Stimulated activated memory B cell treated with anti-CD40 and anti-IgM and Interleukin-4, amounts not matched to agents 10 μg/mL and 1 μg/mL and 100 μg/mL, for 72 hours (primary cell): ENCODE results near the gene U2AF2.

Source experiments
- ATAC-seq: fragments of 150-1000 bp; cut with Tn5 transposase; 2 replicates; pipeline ENCODE4 v1.10.0; 2021
- H3K27ac Mint-ChIP-seq: one replicate; pipeline ENCODE4 v1.8.0; 2022; ENCODE audit warnings: mild to moderate bottlenecking, mixed read lengths
- H3K27me3 Mint-ChIP-seq: one replicate; pipeline ENCODE4 v1.8.0; 2022; ENCODE audit warnings: mixed read lengths
- H3K36me3 Mint-ChIP-seq: one replicate; pipeline ENCODE4 v1.8.0; 2022; ENCODE audit warnings: mixed read lengths
- H3K4me1 Mint-ChIP-seq: one replicate; pipeline ENCODE4 v1.8.0; 2022; ENCODE audit warnings: mixed read lengths
- H3K4me3 Mint-ChIP-seq: one replicate; pipeline ENCODE4 v1.8.0; 2022; ENCODE audit warnings: mild to moderate bottlenecking, moderate library complexity, mixed read lengths
- H3K9me3 Mint-ChIP-seq: one replicate; pipeline ENCODE4 v1.8.0; 2022; ENCODE audit warnings: mixed read lengths

U2AF2 gene

GRCh38 chr19:55635856-55636440, 18.9 kb upstream of the U2AF2 start:
- peak overlapping the region; percentile 100 for H3K27ac Mint-ChIP-seq

GRCh38 chr19:55636723-55637122, 18.1 kb upstream of the U2AF2 start:
- Mint-ChIP-seq H3K4me1 (peaks cover 60% of the 10 kb centered on the region), H3K27me3 (no peaks in the 10 kb centered on the region), H3K27ac (peak overlapping the region; percentile 100), H3K36me3 (peaks cover 38% of the 10 kb centered on the region), H3K4me3 (peak overlapping the region; percentile 99), H3K9me3 (no peaks in the 10 kb centered on the region)
- no peak for ATAC-seq

More at GRCh38 chr19:55635856-55636440, 18.9 kb upstream of the U2AF2 start:
- ATAC-seq: no peak
- peaks cover 59% of the 10 kb centered on the region for H3K4me1 Mint-ChIP-seq
- H3K9me3 Mint-ChIP-seq: no peaks in the 10 kb centered on the region
- peak overlapping the region; percentile 99 for H3K4me3 Mint-ChIP-seq
- H3K36me3 Mint-ChIP-seq: peaks cover 38% of the 10 kb centered on the region
- no peaks in the 10 kb centered on the region for H3K27me3 Mint-ChIP-seq

- no peaks in the 10 kb centered on the region for H3K9me3 Mint-ChIP-seq
- peaks cover 58% of the 10 kb centered on the region for H3K4me1 Mint-ChIP-seq
- H3K27ac Mint-ChIP-seq: peak overlapping the region; percentile 100
- peaks cover 38% of the 10 kb centered on the region for H3K36me3 Mint-ChIP-seq
- H3K27me3 Mint-ChIP-seq: no peaks in the 10 kb centered on the region
- peak overlapping the region; percentile 3 for H3K4me3 Mint-ChIP-seq
- ATAC-seq: no peak
Measured at GRCh38 chr19:55637534-55637933, 17.3 kb upstream of the U2AF2 start.

DNA sequence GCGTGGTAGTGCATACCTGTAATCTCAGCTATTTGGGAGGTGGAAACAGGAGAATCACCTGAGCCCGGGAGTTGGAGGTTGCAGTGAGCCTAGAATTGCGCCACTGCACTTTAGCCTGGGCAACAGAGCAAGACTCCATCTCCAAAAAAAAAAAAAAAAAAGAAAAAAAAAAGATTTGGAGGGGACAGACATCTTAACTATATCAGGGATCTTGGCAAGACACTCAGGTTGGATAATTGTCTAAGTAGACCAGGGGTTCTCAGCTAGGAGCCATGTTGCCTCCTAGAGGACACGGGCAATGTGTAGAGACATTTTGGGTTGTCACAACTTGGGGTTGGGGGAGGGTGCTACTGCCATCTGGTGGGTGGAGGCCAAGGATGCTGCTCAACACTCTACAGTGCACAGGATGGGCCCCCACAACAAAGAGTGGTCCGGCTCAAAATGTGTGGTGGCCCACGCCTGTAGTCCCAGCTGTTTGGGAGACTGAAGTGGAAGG, 15.9 kb upstream of the U2AF2 start:
- H3K4me1 Mint-ChIP-seq: peaks cover 66% of the 10 kb centered on the region
- peaks cover 44% of the 10 kb centered on the region for H3K36me3 Mint-ChIP-seq
- no peaks in the 10 kb centered on the region for H3K27me3 Mint-ChIP-seq
- H3K27ac Mint-ChIP-seq: no peak overlapping the region
- no peak for ATAC-seq
- H3K9me3 Mint-ChIP-seq: no peaks in the 10 kb centered on the region
- H3K4me3 Mint-ChIP-seq: no peak overlapping the region

- peaks cover 73% of the 10 kb centered on the region for H3K4me1 Mint-ChIP-seq
- H3K36me3 Mint-ChIP-seq: peaks cover 45% of the 10 kb centered on the region
- H3K4me3 Mint-ChIP-seq: peak overlapping the region; percentile 72
- no peaks in the 10 kb centered on the region for H3K27me3 Mint-ChIP-seq
- no peaks in the 10 kb centered on the region for H3K9me3 Mint-ChIP-seq
- peak; percentile 6 for ATAC-seq
- H3K27ac Mint-ChIP-seq: peak overlapping the region; percentile 98
Measured at GRCh38 chr19:55640043-55640576, 14.7 kb upstream of the U2AF2 start.

DNA sequence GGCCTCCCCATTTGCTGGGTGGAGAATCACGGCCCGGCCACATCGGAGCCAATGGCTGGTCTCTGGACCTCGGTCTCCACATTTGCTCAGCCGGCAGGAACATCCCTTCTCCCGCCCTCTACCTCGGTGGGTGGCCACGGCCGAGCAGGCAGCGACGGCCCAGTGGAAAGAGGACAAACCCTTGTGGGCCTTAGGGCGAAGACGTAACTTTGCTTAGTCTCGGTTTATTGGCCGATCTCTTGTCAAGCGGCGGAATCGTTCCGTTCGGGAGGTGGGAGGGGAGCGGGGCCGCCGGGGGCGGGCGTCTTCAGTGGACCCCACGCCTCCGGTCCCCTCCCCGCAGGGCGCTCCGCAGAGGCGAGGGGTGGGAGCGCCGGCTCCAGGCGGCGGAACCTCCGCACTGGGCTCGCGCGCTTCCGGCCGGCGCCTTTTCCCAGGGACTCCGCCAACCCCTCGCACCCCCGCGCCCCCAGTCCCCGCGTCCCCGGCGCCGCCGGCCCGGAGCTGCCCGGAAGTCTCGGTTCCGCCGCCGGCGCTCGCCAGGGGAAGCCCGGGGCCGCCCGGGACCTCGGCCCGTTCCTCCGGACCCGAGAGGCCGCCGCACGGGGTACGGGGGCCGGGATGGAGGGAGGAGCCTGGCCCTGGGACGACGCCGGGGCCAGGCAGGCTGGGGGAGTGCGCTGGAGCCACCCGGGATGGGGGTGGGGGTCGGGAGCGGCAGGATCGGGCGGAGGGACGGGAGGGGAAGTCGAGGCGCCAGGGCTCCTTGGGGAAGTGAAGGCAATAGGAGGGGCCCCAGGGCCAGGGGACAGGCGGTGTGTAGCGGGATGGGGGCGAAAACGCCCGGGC, 14.0 kb upstream of the U2AF2 start, which contains the start of gene ZNF580:
ZNF580 (plus strand) TSS at position 426 of the 849 bp plus-strand sequence. CDS start 1,507 bp downstream, outside the sequence.
- Mint-ChIP-seq H3K9me3 (no peaks in the 10 kb centered on the region), H3K4me3 (peak within 1 kb of the TSS; percentile 88), H3K27ac (peak within 1 kb of the TSS; percentile 98), H3K27me3 (no peaks in the 10 kb centered on the region), H3K36me3 (peaks cover 44% of the 10 kb centered on the region), H3K4me1 (peaks cover 72% of the 10 kb centered on the region)
- ATAC-seq: peak; percentile 37

DNA sequence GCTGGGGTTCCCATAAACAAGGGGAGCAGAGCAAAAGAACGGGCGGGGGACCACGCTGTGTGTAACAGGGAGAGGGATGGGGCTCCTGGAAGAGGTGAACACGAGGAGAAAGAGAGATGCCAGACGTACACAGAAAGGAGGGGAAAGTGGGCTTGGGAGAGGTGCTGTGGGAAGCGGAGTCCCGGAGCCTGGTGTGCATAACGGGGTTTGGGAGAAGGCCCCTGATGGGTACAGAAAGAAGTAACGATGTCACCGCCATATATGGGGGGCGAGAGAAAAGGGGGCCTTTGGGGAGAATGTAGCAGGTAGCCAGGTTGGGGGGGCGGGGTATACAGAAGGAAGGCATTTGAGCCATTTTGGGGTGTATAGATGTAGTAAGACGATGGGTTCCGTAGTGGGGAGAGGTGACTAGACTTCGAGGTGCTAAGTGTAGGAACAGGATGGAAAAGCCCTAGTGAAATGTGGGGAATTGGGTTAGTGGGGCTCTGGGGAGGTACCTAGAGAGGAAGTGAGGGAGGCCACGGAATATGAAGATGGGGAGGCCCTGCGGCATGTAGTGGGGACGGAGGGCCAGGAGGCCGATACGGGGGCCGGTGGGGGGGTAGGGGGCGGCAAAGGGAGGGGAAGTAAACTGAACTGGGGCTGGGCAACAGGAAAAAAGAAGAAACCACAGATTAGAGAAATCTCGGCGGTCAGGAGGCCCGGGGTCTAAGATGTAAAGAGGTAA, 13.2 kb upstream of the U2AF2 start:
- no peak for ATAC-seq

DNA sequence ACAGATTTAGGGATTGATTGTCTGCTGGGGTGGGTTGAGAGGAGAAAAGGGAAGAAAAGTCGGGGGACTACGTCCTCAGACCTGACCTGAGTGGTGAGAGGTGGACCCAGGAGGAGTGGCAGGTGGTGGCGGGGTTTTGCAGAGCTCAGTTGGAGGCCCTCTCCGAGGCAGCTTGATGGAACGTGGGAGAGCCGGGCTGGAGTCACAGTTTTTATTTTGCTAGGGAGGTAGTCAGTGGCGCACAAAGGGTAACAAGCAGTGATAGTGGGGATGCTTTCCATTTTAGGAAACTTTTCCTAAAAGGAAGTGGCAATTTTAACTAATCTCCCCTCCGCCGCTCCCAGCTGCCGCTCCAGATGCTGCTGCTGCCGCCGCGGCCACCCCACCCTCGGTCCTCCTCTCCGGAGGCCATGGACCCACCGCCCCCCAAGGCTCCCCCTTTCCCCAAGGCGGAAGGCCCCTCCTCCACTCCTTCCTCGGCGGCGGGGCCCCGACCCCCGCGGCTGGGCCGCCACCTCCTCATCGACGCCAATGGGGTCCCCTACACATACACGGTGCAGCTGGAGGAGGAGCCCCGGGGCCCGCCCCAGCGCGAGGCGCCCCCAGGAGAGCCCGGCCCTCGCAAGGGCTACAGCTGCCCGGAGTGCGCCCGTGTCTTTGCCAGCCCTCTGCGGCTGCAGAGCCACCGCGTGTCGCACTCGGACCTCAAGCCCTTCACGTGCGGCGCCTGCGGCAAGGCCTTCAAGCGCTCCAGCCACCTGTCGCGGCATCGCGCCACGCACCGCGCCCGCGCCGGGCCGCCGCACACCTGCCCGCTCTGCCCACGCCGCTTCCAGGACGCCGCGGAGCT, 12.5 kb upstream of the U2AF2 start:
- peak; percentile 37 for ATAC-seq

More for the DNA sequence above, 13.2 kb upstream of the U2AF2 start:
- Mint-ChIP-seq H3K36me3 (peaks cover 41% of the 10 kb centered on the region), H3K27me3 (no peaks in the 10 kb centered on the region), H3K4me3 (peak overlapping the region; percentile 88), H3K27ac (peak overlapping the region; percentile 98), H3K9me3 (no peaks in the 10 kb centered on the region), H3K4me1 (peaks cover 64% of the 10 kb centered on the region)

GRCh38 chr19:55643003-55643886, 11.6 kb upstream of the U2AF2 start, which contains the start of gene ZNF581:
Gene ZNF581, plus strand, starts transcription at chr19:55643649. Its CDS starts 923 bp downstream, at chr19:55644572.
- H3K4me1 Mint-ChIP-seq: peaks cover 58% of the 10 kb centered on the region
- ATAC-seq: peak; percentile 65
- H3K27me3 Mint-ChIP-seq: no peaks in the 10 kb centered on the region
- no peaks in the 10 kb centered on the region for H3K9me3 Mint-ChIP-seq
- peak within 1 kb of the TSS; percentile 88 for H3K4me3 Mint-ChIP-seq
- peaks cover 37% of the 10 kb centered on the region for H3K36me3 Mint-ChIP-seq
- peak within 1 kb of the TSS; percentile 98 for H3K27ac Mint-ChIP-seq

More for the DNA sequence above, 12.5 kb upstream of the U2AF2 start:
- H3K36me3 Mint-ChIP-seq: peaks cover 44% of the 10 kb centered on the region
- H3K27me3 Mint-ChIP-seq: no peaks in the 10 kb centered on the region
- H3K4me3 Mint-ChIP-seq: peak overlapping the region; percentile 88
- H3K9me3 Mint-ChIP-seq: no peaks in the 10 kb centered on the region
- H3K27ac Mint-ChIP-seq: peak overlapping the region; percentile 98
- H3K4me1 Mint-ChIP-seq: peaks cover 64% of the 10 kb centered on the region

GRCh38 chr19:55643887-55644176, 11.0 kb upstream of the U2AF2 start:
- Mint-ChIP-seq H3K27ac (peak overlapping the region; percentile 98), H3K9me3 (no peaks in the 10 kb centered on the region), H3K4me3 (peak overlapping the region; percentile 88), H3K4me1 (peaks cover 62% of the 10 kb centered on the region), H3K36me3 (peaks cover 38% of the 10 kb centered on the region), H3K27me3 (no peaks in the 10 kb centered on the region)
- no peak for ATAC-seq

DNA sequence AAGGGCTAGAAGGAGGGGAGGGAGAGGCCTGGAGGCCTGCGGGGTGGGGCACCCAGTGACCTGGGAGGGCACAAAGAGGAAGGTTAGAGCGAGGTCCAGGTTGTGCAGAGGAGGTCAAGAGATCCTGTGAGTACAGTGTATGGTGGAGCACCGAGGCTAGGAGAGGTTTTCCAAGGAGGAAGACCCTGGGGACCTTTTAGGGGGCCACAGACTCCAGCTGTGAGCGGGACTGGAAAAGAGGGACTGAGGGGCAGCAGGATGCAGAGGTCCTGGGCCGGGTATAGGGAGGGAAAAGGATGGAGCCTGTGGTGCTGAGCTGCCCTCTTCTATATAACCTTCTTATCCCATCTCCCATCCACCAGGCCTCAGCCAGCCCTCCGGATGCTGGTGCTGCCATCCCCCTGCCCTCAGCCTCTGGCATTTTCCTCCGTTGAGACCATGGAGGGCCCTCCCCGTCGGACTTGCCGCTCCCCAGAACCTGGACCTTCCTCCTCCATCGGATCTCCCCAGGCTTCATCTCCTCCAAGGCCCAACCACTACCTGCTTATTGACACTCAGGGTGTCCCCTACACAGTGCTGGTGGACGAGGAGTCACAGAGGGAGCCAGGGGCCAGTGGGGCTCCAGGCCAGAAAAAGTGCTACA, 10.5 kb upstream of the U2AF2 start:
- Mint-ChIP-seq H3K4me3 (peak overlapping the region; percentile 88), H3K27ac (peak overlapping the region; percentile 98), H3K36me3 (peaks cover 38% of the 10 kb centered on the region), H3K9me3 (no peaks in the 10 kb centered on the region), H3K27me3 (no peaks in the 10 kb centered on the region), H3K4me1 (peaks cover 67% of the 10 kb centered on the region)
- no peak for ATAC-seq

DNA sequence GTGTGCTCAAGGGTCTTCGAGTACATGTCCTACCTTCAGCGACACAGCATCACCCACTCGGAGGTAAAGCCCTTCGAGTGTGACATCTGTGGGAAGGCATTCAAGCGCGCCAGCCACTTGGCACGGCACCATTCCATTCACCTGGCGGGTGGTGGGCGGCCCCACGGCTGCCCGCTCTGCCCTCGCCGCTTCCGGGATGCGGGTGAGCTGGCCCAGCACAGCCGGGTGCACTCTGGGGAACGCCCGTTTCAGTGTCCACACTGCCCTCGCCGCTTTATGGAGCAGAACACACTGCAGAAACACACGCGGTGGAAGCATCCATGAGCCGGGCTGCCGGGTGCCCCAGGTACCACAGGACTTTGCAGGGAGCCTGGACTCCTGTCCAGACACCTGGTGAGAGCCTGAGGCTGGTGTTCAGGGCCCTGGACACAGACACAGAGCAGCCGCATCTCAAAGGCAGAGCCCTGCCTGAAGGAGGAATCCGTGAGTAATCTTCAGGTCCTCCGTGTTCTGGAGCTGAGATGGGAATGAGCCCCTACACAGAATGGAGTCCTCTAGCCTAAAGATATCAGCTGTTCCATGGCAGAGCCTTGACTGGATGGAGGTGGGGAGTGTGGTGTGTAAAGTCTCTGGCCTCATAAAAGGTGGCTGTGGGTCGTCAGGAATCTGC, 9.9 kb upstream of the U2AF2 start:
- Mint-ChIP-seq H3K27me3 (no peaks in the 10 kb centered on the region), H3K36me3 (peaks cover 44% of the 10 kb centered on the region), H3K9me3 (no peaks in the 10 kb centered on the region), H3K4me1 (peaks cover 73% of the 10 kb centered on the region), H3K4me3 (peak overlapping the region; percentile 88), H3K27ac (peak overlapping the region; percentile 98)
- ATAC-seq: no peak

DNA sequence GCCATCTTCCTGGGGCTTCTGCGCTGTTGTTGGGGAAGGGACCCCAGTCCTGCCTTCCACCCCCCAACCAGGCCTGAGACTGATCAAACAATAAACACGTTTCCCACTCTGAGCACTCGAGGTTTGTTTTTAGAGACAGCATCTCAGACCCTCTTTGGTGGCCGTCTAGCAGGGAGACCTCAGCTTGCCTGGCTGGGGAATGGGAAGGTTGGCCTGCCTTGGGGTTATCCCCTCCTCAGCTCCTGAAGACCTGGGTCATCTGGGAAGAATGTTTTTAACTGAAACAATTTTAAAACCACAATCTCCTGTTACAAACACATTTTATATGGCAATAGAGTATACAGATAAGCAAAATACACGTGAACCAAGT, 9.3 kb upstream of the U2AF2 start:
- Mint-ChIP-seq H3K27ac (peak overlapping the region; percentile 98), H3K9me3 (no peaks in the 10 kb centered on the region), H3K36me3 (peaks cover 49% of the 10 kb centered on the region), H3K4me3 (peak overlapping the region; percentile 88), H3K4me1 (peaks cover 73% of the 10 kb centered on the region), H3K27me3 (no peaks in the 10 kb centered on the region)
- ATAC-seq: no peak
